Measurements from ENCODE around the gene CNNM4.

The CNNM4 gene

DNA sequence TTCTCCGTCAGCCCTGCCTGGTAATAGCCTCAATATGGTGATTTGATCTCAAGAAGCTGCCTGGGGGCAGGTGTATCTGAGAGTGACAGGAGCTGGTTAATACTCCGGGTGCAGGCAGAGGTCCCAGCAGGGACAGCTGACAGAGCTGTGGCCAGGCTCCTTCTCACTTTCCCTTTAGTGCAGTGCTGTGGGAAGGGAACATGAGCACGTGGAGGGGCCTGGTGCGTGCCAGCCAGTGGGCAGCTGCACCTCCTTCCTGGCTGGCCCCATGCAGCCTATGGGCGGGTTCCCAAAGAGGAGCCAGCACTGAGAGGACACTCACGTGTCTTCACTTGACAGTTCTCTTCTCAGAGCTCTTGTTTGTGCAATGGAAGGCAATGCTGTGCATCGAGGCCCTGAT is 9.1 kb downstream of the CNNM4 start:
- TF ChIP-seq EZH2phosphoT487 (IDR thresholded peaks at IDR 0.05; ENCODE audit: low read depth) = no peak
- TF ChIP-seq, protein P1, sequence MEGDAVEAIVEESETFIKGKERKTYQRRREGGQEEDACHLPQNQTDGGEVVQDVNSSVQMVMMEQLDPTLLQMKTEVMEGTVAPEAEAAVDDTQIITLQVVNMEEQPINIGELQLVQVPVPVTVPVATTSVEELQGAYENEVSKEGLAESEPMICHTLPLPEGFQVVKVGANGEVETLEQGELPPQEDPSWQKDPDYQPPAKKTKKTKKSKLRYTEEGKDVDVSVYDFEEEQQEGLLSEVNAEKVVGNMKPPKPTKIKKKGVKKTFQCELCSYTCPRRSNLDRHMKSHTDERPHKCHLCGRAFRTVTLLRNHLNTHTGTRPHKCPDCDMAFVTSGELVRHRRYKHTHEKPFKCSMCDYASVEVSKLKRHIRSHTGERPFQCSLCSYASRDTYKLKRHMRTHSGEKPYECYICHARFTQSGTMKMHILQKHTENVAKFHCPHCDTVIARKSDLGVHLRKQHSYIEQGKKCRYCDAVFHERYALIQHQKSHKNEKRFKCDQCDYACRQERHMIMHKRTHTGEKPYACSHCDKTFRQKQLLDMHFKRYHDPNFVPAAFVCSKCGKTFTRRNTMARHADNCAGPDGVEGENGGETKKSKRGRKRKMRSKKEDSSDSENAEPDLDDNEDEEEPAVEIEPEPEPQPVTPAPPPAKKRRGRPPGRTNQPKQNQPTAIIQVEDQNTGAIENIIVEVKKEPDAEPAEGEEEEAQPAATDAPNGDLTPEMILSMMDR (IDR thresholded peaks at IDR 0.05; ENCODE audit: low read depth, low read length) = no peak
- no peak overlapping the region for H3K9ac ChIP-seq (ENCODE audit: low read length)
- no peak overlapping the region for H3K4me2 ChIP-seq (ENCODE audit: low read length)
- H3K36me3 ChIP-seq (replicated peaks; ENCODE audit: low read depth, low read length) = no peaks in the 10 kb centered on the region
- H3K4me3 ChIP-seq (ENCODE audit: low read length) = no peak overlapping the region
- no peaks in the 10 kb centered on the region for H4K20me1 ChIP-seq (ENCODE audit: insufficient read depth, low read length)
- peaks cover 37% of the 10 kb centered on the region for H3K4me1 ChIP-seq (ENCODE audit: low read length)
- peaks cover 5% of the 10 kb centered on the region; the same call in 1 of the 2 replicates for H3K79me2 ChIP-seq (ENCODE audit: low read length)
- H3K27me3 ChIP-seq (ENCODE audit: low read depth, low read length) = no peaks in the 10 kb centered on the region
- H2AFZ ChIP-seq (ENCODE audit: low read depth, low read length) = no peak overlapping the region
- no peak overlapping the region for H3K27ac ChIP-seq (ENCODE audit: low read length)
- H3K9me3 ChIP-seq (ENCODE audit: insufficient read depth, low read length) = no peaks in the 10 kb centered on the region

DNA sequence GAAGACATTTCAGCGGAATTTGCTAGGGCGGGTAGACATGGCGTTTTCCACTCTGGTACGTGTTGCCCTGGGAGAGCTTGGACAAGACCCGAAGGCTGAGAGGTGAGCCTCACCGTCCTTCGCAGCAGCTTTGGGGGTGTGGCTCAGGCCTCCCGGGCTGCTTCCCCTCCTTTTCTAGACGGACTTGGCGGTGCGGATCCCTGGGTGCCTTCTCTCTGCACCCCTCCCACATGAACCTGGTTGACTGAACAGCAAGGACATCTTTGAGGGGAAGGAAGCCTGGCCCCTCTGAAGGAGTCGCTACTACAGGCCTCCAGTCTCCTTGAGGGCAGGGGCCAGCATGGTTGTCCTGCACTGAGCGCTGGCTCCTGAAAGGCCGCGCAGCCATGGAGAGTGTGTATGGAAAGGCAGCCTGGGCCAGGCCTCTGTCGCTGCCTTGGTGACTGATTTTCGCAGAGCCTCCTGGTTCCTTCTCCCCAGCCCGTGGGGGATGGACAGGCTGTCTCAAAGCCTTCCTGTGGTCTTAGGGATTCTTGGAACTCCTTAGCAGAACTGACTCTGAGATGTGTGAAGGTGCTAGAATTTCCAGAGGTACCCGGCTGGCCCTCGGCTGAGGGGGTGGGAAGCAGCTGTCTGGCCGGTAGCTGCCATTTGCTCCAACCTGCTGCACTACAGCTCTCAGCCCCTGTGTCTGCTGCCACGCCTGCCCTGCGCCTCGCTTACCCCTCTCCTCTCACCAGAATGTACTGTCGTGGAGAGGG is 9.9 kb downstream of the CNNM4 start:
- Histone ChIP-seq H3K9me3 (ENCODE audit: insufficient read depth, low read length) (no peaks in the 10 kb centered on the region), H2AFZ (ENCODE audit: low read depth, low read length) (no peak overlapping the region), H3K4me1 (ENCODE audit: low read length) (peaks cover 37% of the 10 kb centered on the region), H3K4me3 (ENCODE audit: low read length) (no peak overlapping the region), H3K27me3 (ENCODE audit: low read depth, low read length) (no peaks in the 10 kb centered on the region), H3K27ac (ENCODE audit: low read length) (no peak overlapping the region), H3K9ac (ENCODE audit: low read length) (no peak overlapping the region), H3K36me3 (replicated peaks; ENCODE audit: low read depth, low read length) (no peaks in the 10 kb centered on the region), H3K4me2 (ENCODE audit: low read length) (no peak overlapping the region), H4K20me1 (ENCODE audit: insufficient read depth, low read length) (no peaks in the 10 kb centered on the region), H3K79me2 (ENCODE audit: low read length) (peaks cover 5% of the 10 kb centered on the region; the same call in 1 of the 2 replicates)
- TF ChIP-seq, protein P1 (IDR thresholded peaks at IDR 0.05; ENCODE audit: low read depth, low read length) = no peak
- no peak for TF ChIP-seq EZH2phosphoT487 (IDR thresholded peaks at IDR 0.05; ENCODE audit: low read depth)

DNA sequence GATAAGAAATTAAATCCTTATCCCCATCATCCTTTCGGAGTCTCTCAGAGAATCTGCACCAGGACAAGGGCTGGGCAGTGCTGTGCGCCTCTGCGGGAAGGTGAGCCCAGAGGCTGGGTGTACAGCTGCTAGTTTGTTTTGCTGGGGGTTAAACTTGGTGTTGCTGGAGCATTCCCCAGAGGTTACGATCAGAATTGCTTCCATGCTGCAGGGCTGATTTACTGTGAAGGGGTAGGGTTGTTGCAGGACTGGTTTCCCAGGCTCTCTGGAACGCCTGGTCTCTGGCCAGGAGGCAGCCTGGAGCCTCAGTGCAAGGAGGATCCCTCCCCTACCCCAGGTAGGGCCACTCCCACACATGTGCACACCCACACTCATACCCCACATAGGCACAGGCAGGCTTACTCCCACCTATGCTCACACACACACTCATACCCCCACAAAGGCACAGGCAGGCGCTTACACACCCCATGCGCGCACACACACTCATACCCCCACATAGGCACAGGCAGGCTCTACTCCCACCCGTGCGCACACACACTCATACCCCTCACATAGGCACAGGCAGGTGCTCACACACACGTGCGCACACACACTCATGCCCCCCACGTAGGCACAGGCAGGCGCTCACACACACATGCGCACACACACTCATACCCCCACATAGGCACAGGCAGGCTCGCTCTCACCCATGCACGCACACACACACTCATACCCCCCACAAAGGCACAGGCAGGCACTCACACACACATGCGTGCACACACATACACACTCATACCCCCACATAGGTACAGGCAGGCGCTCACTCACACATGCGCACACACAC is 11.3 kb downstream of the CNNM4 start:
- H3K4me1 ChIP-seq (ENCODE audit: low read length) = peaks cover 36% of the 10 kb centered on the region
- no peaks in the 10 kb centered on the region for H3K27me3 ChIP-seq (ENCODE audit: low read depth, low read length)
- H3K4me3 ChIP-seq (ENCODE audit: low read length) = no peak overlapping the region
- TF ChIP-seq, protein P1 (IDR thresholded peaks at IDR 0.05; ENCODE audit: low read depth, low read length) = no peak
- no peak for TF ChIP-seq EZH2phosphoT487 (IDR thresholded peaks at IDR 0.05; ENCODE audit: low read depth)
- no peaks in the 10 kb centered on the region for H4K20me1 ChIP-seq (ENCODE audit: insufficient read depth, low read length)
- H3K9me3 ChIP-seq (ENCODE audit: insufficient read depth, low read length) = no peaks in the 10 kb centered on the region
- no peak overlapping the region for H3K9ac ChIP-seq (ENCODE audit: low read length)
- no peak overlapping the region for H3K27ac ChIP-seq (ENCODE audit: low read length)
- H3K79me2 ChIP-seq (ENCODE audit: low read length) = peaks cover 5% of the 10 kb centered on the region; the same call in 1 of the 2 replicates
- no peak overlapping the region for H3K4me2 ChIP-seq (ENCODE audit: low read length)
- no peaks in the 10 kb centered on the region for H3K36me3 ChIP-seq (replicated peaks; ENCODE audit: low read depth, low read length)
- no peak overlapping the region for H2AFZ ChIP-seq (ENCODE audit: low read depth, low read length)

Data from OCI-LY3 (cell line).